Stimulated activated CD4-positive, alpha-beta T cell treated with anti-CD3 and anti-CD28 coated beads, Interleukin-12 subunit alpha, Interleukin-12 subunit beta, amount 100 ng/mL, for 4 hours (primary cell): ENCODE measurements around the gene GMPPA.

Experiments
- DNase-seq: peaks from one replicate; pipeline ENCODE4 v3.0.0-alpha.2; 2020

GMPPA gene

DNA sequence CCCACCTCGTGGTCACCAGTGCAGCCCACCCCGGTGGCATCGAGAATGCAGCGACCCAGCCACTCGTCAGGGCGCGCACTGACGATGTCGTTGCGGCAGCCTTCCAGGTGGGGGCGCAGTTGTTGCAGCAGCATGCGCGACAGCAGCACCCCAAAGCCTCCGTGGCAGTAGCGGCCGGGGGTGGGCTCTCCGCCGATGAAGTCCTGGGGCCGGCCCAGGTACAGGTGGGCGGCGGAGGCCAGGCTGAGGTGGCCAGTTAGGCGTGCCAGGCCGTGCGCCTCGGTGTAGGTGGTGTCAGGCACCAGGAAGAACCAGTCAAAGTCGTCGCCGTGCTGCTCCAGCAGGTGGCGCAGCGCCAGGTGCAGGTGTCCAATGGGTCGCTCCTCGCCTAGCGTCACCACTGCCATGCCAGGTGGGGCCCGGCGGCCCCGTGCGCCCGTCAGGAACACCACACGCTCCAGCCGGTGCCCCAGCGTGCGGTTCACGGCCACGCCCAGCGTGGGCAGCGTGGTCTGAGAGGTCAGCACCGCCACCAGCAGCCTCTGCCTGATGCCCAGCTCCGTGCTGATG lies 43.0 kb downstream of the GMPPA start:
- DNase-seq, result peak; percentile 87

GRCh38 chr2:219542931-219543595 lies 44.4 kb downstream of the GMPPA start:
- DNase-seq, result no peak

DNA sequence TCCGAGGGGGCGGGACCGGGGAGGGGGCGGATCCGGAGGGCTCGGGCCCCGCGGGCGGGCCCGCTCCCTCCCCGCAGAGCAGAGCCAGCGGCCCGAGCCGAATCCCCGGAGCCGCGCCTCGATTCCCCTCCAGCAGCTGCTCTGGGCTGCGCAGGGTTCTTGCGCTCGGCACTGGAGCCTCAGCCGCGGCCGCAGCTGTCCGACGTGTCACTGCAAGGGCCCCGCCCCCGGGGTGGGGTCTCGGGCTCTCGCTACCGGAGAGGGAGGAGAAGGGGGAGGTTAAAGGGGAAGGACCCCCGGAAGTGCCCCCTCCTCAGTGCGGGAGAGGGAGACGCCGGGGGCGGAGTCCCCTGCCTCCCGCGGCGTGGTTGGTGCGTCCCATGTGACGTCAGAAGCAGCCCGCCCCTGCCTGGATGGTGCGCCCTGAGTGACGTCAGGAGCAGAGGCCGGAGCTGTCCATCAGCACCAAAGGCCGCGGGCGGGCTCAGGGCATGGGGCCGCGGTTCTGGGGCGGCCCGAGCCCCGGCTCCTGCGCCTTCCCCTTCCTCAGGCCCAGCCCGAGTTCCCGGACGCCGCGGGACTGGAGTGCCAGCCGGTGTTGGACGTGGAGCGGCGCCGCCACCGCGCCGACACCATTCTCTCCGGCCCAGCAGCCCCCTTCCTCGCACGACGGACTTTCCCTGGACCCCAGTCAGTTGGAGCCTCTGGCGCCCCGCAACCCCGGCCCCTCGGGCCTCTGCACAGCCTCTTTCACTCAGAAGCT lies 45.1 kb downstream of the GMPPA start, which contains the start of the genes CHPF and TMEM198:
Gene CHPF, minus strand, starts transcription at position 214 of the 763 bp plus-strand sequence. CDS start 271 bp downstream, outside the sequence.
Gene TMEM198, plus strand, starts transcription at position 433 of the 763 bp plus-strand sequence. CDS start 700 bp downstream, outside the sequence.
- DNase-seq, result peak; percentile 92

- no peak for DNase-seq
Measured at GRCh38 chr2:219544567-219544966, 45.9 kb downstream of the GMPPA start.

- no peak for DNase-seq
Measured at GRCh38 chr2:219545295-219545942, 46.7 kb downstream of the GMPPA start.

DNA sequence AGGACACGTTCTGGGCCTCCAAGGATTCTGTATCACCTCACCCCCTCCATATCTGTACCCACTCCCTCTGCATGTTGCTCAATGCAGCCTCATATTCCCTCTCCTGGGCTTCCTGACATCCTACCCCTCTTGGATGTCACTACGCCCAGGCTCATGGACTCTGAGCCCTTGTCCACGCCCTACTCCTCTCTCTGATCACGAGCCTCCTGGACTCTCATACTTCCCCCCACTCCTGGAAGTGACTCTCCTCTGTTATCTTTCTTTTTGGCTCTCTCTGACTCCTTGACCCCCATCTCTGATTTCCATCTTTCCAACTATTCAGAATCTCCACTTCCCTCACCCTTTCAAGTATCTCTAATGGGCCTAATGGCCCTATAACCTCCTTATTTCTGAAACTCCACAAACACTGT lies 47.3 kb downstream of the GMPPA start:
- DNase-seq, result no peak

DNA sequence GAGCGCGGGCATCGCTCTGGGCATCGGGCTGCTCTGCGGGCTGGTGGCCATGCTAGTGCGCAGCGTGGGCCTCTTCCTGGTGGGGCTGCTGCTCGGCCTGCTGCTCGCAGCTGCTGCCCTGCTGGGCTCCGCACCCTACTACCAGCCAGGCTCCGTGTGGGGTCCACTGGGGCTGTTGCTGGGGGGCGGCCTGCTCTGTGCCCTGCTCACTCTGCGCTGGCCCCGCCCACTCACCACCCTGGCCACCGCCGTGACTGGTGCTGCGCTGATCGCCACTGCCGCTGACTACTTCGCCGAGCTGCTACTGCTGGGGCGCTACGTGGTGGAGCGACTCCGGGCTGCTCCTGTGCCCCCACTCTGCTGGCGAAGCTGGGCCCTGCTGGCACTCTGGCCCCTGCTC lies 48.9 kb downstream of the GMPPA start:
- DNase-seq, result no peak

DNA sequence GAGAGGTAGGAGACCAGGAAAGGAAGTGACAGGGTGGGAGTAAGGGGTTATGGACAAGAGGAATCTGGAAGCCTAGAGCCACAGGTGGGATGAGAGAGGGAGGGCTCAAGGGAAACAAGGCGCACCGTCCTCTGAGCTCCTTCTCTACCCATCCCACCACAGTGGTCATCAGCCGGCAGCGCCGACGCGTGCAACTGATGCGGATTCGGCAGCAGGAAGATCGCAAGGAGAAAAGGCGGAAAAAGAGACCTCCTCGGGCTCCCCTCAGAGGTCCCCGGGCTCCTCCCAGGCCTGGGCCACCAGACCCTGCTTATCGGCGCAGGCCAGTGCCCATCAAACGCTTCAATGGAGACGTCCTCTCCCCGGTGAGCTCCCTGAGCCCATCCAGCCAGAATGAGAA lies 50.3 kb downstream of the GMPPA start:
- DNase-seq, result no peak

DNA sequence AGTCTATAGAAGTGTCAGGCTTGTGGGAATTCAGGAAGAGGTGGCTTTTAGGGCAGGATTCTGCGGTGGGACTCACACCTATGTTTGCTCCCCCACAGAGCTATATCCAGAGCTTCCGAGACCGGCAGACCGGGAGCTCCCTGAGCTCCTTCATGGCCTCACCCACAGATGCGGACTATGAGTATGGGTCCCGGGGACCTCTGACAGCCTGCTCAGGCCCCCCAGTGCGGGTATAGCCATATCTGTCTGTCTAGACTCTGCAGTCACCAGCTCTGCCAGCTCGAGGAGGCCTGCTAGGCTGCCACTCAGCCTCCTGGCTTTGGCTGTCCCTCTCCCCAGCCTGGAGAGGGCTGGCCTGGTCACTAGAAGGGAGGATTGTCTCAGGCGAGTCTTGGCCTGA lies 50.9 kb downstream of the GMPPA start:
- DNase-seq, result no peak

DNA sequence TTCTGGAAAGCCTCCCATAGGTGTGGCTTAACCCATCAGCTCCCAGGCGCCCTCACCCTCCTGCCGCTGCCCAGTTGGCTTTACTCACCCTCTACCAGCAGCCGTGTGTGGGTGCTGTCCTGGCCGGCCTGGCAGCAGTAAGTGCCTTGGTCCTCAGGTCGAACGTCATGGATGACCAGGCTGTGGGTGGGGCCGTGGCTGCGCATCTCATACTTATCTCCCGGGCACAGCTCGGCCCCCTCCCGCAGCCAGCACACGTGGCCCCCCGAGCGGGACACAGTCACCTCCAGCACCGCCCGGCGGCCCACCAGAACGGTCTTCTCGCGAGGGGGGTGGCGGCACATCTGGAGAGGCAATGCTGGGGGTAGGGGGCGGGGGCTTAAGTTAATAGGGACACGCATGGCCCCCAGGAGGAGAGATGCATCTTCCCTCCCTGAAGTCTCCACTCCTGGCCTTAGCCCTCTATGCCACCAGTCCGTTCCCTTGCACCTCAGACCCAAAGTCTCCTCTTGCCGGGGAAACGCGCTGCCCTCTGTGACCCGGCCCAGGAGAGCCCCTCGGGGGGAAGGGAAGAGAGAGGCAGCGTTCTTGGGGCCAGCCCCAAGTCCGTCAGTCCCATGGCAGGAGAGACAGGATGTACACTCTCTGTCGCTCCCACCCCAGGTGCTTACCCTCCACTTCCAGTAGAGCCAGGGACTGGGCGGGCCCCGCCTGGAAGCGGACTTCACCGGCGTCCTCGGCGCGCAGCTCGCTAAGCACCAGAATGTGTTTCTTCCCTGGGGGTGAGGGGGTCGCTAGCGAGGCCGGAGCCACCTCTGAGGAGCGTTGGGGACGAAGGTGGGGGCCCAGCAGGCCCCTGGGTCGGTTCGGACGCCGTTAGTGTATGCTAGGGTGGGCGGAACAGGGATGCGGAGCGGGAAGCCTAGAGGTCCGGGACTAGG lies 53.0 kb downstream of the GMPPA start:
- no peak for DNase-seq

GRCh38 chr2:219552382-219553167 lies 53.9 kb downstream of the GMPPA start:
- DNase-seq, result peak; percentile 81

DNA sequence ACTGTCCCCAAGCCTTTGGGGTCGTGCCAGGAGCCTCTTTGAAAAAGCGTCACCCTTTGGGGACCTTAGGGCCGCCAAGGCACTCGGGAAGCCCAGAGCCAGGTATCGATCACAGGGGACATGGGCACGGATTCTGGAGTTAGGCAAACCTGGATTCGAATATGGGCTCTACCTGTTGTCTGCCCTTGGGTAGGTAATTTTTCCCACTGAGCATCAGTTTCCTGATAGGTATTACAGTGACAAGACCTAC lies 54.4 kb downstream of the GMPPA start:
- DNase-seq, result no peak

- no peak for DNase-seq
Measured at GRCh38 chr2:219553463-219553963, 54.8 kb downstream of the GMPPA start.

- no peak for DNase-seq
Measured at GRCh38 chr2:219554350-219554749, 55.7 kb downstream of the GMPPA start.

DNA sequence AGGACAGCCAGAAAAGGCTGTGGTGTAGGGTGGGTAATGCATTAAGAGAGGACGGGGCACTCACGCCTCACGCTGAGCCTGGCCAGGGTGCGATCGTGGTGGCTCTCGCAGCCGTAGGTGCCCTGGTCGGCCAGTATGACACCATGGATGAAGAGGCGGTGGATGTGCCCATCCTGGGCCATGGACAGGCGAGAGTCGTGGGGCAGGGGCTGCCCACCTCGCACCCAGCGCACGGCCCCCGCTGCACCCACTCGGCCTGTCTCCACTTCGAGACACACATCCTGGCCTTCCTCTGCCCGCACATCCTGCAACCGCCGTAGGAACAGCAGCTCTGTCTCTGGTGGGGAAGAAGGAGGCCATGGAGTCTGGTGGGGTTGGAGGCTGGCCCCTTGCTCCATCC lies 57.3 kb downstream of the GMPPA start:
- no peak for DNase-seq

- no peak for DNase-seq
Measured at GRCh38 chr2:219556413-219556812, 57.7 kb downstream of the GMPPA start.
